Measurements from ENCODE around the gene SERPINB12. TPM values are rescaled to one million over a fixed set of nuclear protein-coding genes. Genes with fewer than 3 reads are reported as not detected.

The SERPINB12 gene
- total and polyA plus RNA-seq, 2 of the 13 experiments (the other 11 are each of a cell fraction or from before 2014, with no cell fraction given): not detected

DNA sequence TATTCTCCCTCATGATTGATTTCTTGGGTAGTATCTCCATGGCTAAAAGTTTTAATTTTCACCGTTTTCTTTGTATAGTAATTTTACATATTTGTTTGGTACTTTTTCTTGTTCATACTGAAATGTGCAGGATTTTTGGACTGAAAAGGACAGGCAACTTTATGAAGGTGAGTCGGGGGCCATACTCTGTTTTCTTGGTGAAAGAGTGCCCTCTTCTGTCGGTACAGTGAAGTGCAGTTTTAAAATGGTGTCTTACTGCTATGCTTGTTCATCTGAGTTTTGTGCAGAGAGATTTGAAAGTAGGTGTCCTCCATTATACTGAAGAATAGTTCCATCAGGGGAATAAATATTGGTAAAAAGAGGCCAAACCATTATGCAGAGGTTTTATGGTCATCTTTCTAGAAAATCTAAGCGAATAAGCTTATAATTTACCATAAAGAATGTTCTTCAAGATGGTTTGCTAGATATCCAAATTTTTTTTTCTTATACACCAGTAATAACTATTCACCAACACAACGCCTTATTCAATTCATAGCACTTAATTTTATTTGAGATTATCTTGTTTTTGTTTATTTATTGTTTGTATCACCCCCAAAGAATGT lies 36.3 kb downstream of the SERPINB12 start:
- peak; percentile 23 for DNase-seq (ENCODE audit: low spot score)
- H3K79me2 ChIP-seq (ENCODE audit: insufficient read depth, low read length): no peaks in the 10 kb centered on the region
- POLR2A ChIA-PET: no interaction called here
- no peak overlapping the region for H3K27ac ChIP-seq (ENCODE audit: extremely low read length, insufficient read depth, low read length)
- H3K36me3 ChIP-seq (replicated peaks in 1 of 2; ENCODE audit: control insufficient read depth in 1 of 2, insufficient read depth in 2 of 2, low read length in 2 of 2): no peaks in the 10 kb centered on the region
- no peak overlapping the region for H2AFZ ChIP-seq (ENCODE audit: low read length)
- ATAC-seq: peak; percentile 69
- H3K27me3 ChIP-seq (ENCODE audit: control insufficient read depth in 1 of 2, insufficient read depth in 2 of 2, low read length in 2 of 2): no peaks in the 10 kb centered on the region
- H3K4me2 ChIP-seq (ENCODE audit: low read depth, low read length): no peak overlapping the region
- H3K9me3 ChIP-seq (ENCODE audit: low read length): no peaks in the 10 kb centered on the region
- CTCF ChIA-PET (ENCODE audit: low intra/inter-chr PET ratio, low total read pairs): interaction anchor here (3.4 kb wide), 1 partner anchor 59 kb away, joined by 26 read pairs; no protein-coding TSS in a partner anchor
- no TSS peak for BruUV-seq (replicated peaks)
- H3K4me1 ChIP-seq (ENCODE audit: insufficient read depth, low read length): no peaks in the 10 kb centered on the region
- H3K4me3 ChIP-seq (replicated peaks in 1 of 3; ENCODE audit: insufficient read depth in 1 of 3, low read depth in 2 of 3, low read length in 3 of 3): no peak overlapping the region
- 1% methylated on average over 5 of the region's 5 CpGs for WGBS (ENCODE audit: low lambda C conversion rate)
- no peak for FAIRE-seq
- H3K9ac ChIP-seq (ENCODE audit: insufficient read depth, low read depth, low read length): no peak overlapping the region
- in situ Hi-C loops (cut with HindIII; ENCODE audit: extremely low pct_ligation_motif_present, low pct_unique_long_range_greater_than_20kb): no loop called here
- no peaks in the 10 kb centered on the region for H4K20me1 ChIP-seq (ENCODE audit: insufficient read depth, low read length)
- intact Hi-C loops (cut with micrococcal nuclease; ENCODE audit: unreplicated experiment): loop anchor here (1.0 kb wide), 1 partner anchor 60 kb away; no protein-coding TSS in a partner anchor
- no peak for TF ChIP-seq MBD4 (IDR thresholded peaks at IDR 0.05; ENCODE audit: borderline replicate concordance, low read length)
- TF ChIP-seq, protein P1, sequence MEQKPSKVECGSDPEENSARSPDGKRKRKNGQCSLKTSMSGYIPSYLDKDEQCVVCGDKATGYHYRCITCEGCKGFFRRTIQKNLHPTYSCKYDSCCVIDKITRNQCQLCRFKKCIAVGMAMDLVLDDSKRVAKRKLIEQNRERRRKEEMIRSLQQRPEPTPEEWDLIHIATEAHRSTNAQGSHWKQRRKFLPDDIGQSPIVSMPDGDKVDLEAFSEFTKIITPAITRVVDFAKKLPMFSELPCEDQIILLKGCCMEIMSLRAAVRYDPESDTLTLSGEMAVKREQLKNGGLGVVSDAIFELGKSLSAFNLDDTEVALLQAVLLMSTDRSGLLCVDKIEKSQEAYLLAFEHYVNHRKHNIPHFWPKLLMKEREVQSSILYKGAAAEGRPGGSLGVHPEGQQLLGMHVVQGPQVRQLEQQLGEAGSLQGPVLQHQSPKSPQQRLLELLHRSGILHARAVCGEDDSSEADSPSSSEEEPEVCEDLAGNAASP (CRISPR knock-in tag; IDR thresholded peaks at IDR 0.05; ENCODE audit: borderline replicate concordance): no peak
- no peak for TF ChIP-seq ATF1 (CRISPR knock-in tag; IDR thresholded peaks at IDR 0.05)
- no peak for TF ChIP-seq ZNF703 (CRISPR knock-in tag; IDR thresholded peaks at IDR 0.05; ENCODE audit: borderline replicate concordance)
- TF ChIP-seq STAG1 (CRISPR knock-in tag; IDR thresholded peaks at IDR 0.05): peak; percentile 60
- TF ChIP-seq ZBTB49 (CRISPR knock-in tag; IDR thresholded peaks at IDR 0.05; ENCODE audit: borderline replicate concordance): no peak
- TF ChIP-seq PHB2 (IDR thresholded peaks at IDR 0.05; ENCODE audit: partially characterized antibody): no peak
- TF ChIP-seq ZNF776 (CRISPR knock-in tag; IDR thresholded peaks at IDR 0.05): no peak
- TF ChIP-seq ZBTB42 (CRISPR knock-in tag; IDR thresholded peaks at IDR 0.05): no peak
- TF ChIP-seq RBM39 (IDR thresholded peaks at IDR 0.05; ENCODE audit: low read depth, low read length, poor library complexity, severe bottlenecking): no peak
- TF ChIP-seq, protein P2, sequence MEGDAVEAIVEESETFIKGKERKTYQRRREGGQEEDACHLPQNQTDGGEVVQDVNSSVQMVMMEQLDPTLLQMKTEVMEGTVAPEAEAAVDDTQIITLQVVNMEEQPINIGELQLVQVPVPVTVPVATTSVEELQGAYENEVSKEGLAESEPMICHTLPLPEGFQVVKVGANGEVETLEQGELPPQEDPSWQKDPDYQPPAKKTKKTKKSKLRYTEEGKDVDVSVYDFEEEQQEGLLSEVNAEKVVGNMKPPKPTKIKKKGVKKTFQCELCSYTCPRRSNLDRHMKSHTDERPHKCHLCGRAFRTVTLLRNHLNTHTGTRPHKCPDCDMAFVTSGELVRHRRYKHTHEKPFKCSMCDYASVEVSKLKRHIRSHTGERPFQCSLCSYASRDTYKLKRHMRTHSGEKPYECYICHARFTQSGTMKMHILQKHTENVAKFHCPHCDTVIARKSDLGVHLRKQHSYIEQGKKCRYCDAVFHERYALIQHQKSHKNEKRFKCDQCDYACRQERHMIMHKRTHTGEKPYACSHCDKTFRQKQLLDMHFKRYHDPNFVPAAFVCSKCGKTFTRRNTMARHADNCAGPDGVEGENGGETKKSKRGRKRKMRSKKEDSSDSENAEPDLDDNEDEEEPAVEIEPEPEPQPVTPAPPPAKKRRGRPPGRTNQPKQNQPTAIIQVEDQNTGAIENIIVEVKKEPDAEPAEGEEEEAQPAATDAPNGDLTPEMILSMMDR (CRISPR knock-in tag; IDR thresholded peaks at IDR 0.05): peak; percentile 78
- no peak for TF ChIP-seq SYNCRIP (IDR thresholded peaks at IDR 0.05; ENCODE audit: insufficient read depth, low read depth, low read length)
- TF ChIP-seq TRIM22 (IDR thresholded peaks at IDR 0.05): no peak
- TF ChIP-seq SRSF9 (IDR thresholded peaks at IDR 0.05; ENCODE audit: borderline replicate concordance, insufficient read depth, low read depth, low read length, poor library complexity, severe bottlenecking): no peak
- TF ChIP-seq, protein P3, sequence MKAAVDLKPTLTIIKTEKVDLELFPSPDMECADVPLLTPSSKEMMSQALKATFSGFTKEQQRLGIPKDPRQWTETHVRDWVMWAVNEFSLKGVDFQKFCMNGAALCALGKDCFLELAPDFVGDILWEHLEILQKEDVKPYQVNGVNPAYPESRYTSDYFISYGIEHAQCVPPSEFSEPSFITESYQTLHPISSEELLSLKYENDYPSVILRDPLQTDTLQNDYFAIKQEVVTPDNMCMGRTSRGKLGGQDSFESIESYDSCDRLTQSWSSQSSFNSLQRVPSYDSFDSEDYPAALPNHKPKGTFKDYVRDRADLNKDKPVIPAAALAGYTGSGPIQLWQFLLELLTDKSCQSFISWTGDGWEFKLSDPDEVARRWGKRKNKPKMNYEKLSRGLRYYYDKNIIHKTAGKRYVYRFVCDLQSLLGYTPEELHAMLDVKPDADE (CRISPR knock-in tag; IDR thresholded peaks at IDR 0.05): no peak
- no peak for TF ChIP-seq SOX5 (CRISPR knock-in tag; IDR thresholded peaks at IDR 0.05; ENCODE audit: borderline replicate concordance)

Measured in HepG2 (cell line).